ENCODE measurements around the gene ADAMTS6. TPM values are rescaled to one million over a fixed set of nuclear protein-coding genes. Genes with fewer than 3 reads are reported as not detected.

Gene ADAMTS6, protein sequence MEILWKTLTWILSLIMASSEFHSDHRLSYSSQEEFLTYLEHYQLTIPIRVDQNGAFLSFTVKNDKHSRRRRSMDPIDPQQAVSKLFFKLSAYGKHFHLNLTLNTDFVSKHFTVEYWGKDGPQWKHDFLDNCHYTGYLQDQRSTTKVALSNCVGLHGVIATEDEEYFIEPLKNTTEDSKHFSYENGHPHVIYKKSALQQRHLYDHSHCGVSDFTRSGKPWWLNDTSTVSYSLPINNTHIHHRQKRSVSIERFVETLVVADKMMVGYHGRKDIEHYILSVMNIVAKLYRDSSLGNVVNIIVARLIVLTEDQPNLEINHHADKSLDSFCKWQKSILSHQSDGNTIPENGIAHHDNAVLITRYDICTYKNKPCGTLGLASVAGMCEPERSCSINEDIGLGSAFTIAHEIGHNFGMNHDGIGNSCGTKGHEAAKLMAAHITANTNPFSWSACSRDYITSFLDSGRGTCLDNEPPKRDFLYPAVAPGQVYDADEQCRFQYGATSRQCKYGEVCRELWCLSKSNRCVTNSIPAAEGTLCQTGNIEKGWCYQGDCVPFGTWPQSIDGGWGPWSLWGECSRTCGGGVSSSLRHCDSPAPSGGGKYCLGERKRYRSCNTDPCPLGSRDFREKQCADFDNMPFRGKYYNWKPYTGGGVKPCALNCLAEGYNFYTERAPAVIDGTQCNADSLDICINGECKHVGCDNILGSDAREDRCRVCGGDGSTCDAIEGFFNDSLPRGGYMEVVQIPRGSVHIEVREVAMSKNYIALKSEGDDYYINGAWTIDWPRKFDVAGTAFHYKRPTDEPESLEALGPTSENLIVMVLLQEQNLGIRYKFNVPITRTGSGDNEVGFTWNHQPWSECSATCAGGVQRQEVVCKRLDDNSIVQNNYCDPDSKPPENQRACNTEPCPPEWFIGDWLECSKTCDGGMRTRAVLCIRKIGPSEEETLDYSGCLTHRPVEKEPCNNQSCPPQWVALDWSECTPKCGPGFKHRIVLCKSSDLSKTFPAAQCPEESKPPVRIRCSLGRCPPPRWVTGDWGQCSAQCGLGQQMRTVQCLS (N-terminal part only)
- 109 and 117 TPM in 2 replicates for total RNA-seq

DNA sequence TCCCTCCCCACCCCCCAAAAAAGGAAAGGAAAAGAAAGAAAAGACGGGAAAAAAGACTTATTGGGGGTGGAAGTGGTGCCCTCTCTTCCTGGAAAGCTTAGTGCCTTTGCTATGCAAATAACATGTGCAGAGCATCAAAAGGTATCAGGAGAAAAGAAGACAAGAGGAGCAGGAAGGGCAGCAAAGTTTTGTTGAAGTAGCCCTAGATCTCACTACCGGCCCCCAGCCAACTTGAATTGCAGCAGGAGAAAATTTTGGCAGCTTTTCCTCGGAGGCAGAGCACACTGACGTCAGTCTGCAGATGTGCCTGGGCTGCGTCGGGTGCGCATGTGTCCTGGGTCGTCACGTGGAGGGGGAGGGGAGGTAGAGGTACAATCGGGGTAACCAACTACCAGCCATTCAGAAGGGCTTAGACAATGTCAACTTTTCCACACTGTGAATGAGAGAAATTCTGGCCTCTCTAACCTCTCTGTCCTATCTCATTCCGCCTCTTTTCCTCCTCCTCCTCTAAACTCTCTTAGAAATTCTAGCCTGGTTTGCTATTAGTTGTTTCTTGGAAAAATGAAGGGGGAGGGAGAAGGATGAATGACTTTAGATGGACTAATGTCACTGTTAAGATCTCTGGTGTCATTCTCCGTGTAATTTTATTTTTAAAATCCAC is at the start of gene ADAMTS6:
TSS of gene ADAMTS6 (minus strand) at position 286 of the 661 bp plus-strand sequence. CDS start 8,247 bp downstream, outside the sequence.

Small RNA genes lying within 50 kb of the gene (small RNA-seq; reads per million reads assigned to genes)
- gene RF00019: not detected

Other genes with a start within 250 kb of the ADAMTS6 start
- 2.9 and 7.0 TPM in 2 replicates for gene CENPK, start 81.2 kb upstream of the ADAMTS6 start, total RNA-seq
- 26.1 and 30.5 TPM in 2 replicates for gene PPWD1, start 81.4 kb upstream of the ADAMTS6 start, total RNA-seq
- 18.8 and 23.5 TPM in 2 replicates for gene TRIM23, start 142.4 kb upstream of the ADAMTS6 start, total RNA-seq
- 2.6 and 3.4 TPM in 2 replicates for gene SHLD3, start 143.1 kb upstream of the ADAMTS6 start, total RNA-seq
- 22.1 and 26.0 TPM in 2 replicates for gene TRAPPC13, start 143.1 kb upstream of the ADAMTS6 start, total RNA-seq
- gene SGTB, start 240.2 kb upstream of the ADAMTS6 start, total RNA-seq: 29.3 and 30.2 TPM in 2 replicates
- gene NLN, start 240.3 kb upstream of the ADAMTS6 start, total RNA-seq: 28.2 and 36.8 TPM in 2 replicates